Right atrium auricular region (tissue), 2 donors: ENCODE results near the gene RDX. TPM values are rescaled to one million over a fixed set of nuclear protein-coding genes. Genes with fewer than 3 reads are reported as not detected.

Experiments used
- DNase-seq: peaks from one replicate; pipeline ENCODE4 v3.0.0-alpha.2; 2019; ENCODE audit warnings: low spot score
- H3K27ac ChIP-seq, 2 donors: fragments of 200-600 bp; sonication (generic); 1 replicate in 1 of 2; 2 replicates in 1 of 2; pipeline ENCODE4 v1.5.1; 2016 to 2019
- H3K27me3 ChIP-seq, 2 donors: fragments of 200-600 bp; sonication (generic); one replicate each; pipeline versions ENCODE4 v1.5.1 to v1.6.0; 2017 to 2019
- H3K36me3 ChIP-seq: fragments of 200-600 bp; sonication (generic); one replicate; pipeline ENCODE4 v1.5.1; 2016
- H3K4me1 ChIP-seq, 2 donors: fragments of 200-600 bp; sonication (generic); one replicate each; pipeline versions ENCODE4 v1.5.1 to v1.6.0; 2017 to 2019
- H3K4me3 ChIP-seq, 2 donors: fragments of 200-600 bp; sonication (generic); 1 replicate in 1 of 2; 2 replicates in 1 of 2; pipeline ENCODE4 v1.5.1; 2017 to 2019; ENCODE audit warnings: mild to moderate bottlenecking in 1 of 2, moderate library complexity in 1 of 2
- H3K9me3 ChIP-seq, 2 donors: fragments of 200-600 bp; sonication (generic); one replicate each; pipeline ENCODE4 v1.5.1; 2019
- total RNA-seq, 2 donors: library from RNA; depleted of rRNA; stranded (reverse); fragments of >200 nt; gene quantifications; one replicate each; pipeline ENCODE4 v1.1.0, GENCODE V29; 2016
- TF ChIP-seq, protein P1 (sequence below), 2 donors: fragments of 200-600 bp; sonication (generic); IDR thresholded peaks; one replicate each; pipeline ENCODE4 v1.5.1; 2019; ENCODE audit warnings: antibody characterized with exemption in 2 of 2

The RDX gene
- total RNA-seq, 2 donors from 2014 or later: 58.8 to 78.5 TPM

- no peak overlapping the region for H3K4me3 ChIP-seq
- peaks cover 0 to 5% of the 10 kb centered on the region in 2 donors for H3K4me1 ChIP-seq
- no peak for DNase-seq
- H3K27me3 ChIP-seq: no peaks in the 10 kb centered on the region
- TF ChIP-seq, protein P1, sequence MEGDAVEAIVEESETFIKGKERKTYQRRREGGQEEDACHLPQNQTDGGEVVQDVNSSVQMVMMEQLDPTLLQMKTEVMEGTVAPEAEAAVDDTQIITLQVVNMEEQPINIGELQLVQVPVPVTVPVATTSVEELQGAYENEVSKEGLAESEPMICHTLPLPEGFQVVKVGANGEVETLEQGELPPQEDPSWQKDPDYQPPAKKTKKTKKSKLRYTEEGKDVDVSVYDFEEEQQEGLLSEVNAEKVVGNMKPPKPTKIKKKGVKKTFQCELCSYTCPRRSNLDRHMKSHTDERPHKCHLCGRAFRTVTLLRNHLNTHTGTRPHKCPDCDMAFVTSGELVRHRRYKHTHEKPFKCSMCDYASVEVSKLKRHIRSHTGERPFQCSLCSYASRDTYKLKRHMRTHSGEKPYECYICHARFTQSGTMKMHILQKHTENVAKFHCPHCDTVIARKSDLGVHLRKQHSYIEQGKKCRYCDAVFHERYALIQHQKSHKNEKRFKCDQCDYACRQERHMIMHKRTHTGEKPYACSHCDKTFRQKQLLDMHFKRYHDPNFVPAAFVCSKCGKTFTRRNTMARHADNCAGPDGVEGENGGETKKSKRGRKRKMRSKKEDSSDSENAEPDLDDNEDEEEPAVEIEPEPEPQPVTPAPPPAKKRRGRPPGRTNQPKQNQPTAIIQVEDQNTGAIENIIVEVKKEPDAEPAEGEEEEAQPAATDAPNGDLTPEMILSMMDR (IDR thresholded peaks at IDR 0.05): no peak
- no peak overlapping the region for H3K27ac ChIP-seq
- H3K9me3 ChIP-seq: no peaks in the 10 kb centered on the region
- H3K36me3 ChIP-seq: peaks cover 30% of the 10 kb centered on the region
Measured at GRCh38 chr11:110159476-110159875, 136.9 kb downstream of the RDX start.

DNA sequence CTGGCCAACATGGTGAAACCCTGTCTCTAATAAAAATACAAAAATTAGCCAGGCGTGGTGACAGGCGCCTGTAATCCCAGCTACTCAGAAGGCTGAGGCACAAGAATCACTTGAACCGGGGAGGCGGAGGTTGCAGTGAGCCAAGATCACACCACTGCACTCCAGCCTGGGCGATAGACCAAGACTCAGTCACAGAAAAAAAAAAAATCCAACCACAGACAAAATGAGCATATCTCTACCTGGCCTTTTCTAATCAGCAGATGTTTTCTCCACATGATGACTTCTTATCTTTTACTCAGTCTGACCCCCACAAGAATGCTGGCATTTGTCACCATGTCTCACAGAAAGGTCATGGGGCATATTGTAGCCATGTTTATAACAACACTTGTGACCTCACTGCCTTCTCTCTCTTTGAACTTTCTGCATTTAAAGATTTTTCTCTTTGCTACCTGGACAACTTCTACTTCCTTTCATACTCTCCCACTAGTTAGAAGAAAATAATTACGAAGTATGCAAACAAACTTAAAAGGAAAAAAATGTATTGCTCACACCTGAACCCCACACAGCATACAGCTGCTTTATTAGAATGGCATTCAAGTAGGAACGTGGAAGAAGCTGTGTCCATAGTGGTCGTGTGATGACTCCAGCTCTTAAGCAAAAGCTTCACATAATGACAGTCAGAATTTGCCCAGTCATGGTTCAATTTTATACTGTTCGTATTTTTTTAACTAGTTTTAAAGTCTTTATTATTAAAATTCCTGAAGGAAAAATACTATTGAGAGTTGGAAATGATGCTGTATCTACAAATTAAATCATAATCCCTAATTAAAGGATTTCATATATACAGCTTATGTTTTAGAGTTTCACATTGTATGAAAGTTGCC is 137.9 kb downstream of the RDX start:
- no peak for DNase-seq
- Histone ChIP-seq H3K4me3 (no peak overlapping the region), H3K27me3 (no peaks in the 10 kb centered on the region), H3K9me3 (no peaks in the 10 kb centered on the region), H3K27ac (no peak overlapping the region), H3K4me1 (peaks cover 0 to 5% of the 10 kb centered on the region in 2 donors), H3K36me3 (peaks cover 21% of the 10 kb centered on the region)
- TF ChIP-seq, protein P1 (IDR thresholded peaks at IDR 0.05): no peak

DNA sequence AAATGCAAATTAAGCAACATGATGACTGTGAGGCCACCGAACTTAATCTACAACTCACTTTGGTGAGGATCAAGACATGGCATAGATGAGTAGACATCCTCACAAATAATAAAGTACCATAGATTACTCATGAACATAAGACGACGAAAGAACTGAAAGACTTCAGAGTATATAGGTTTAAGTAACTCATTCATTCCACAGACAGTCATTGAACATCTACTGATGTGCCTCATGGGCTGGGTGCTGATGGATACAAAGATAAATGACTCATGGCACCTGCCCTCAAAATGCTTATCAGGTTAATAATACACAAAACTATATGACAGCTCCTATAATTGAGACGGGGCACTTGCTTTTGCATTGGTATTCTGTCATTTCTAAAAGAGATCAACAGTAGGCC is 139.9 kb downstream of the RDX start:
- no peak for DNase-seq
- Histone ChIP-seq H3K36me3 (peaks cover 13% of the 10 kb centered on the region), H3K4me3 (no peak overlapping the region), H3K27me3 (no peaks in the 10 kb centered on the region), H3K27ac (no peak overlapping the region), H3K4me1 (peaks cover 0 to 5% of the 10 kb centered on the region in 2 donors), H3K9me3 (no peaks in the 10 kb centered on the region)
- TF ChIP-seq, protein P1 (IDR thresholded peaks at IDR 0.05): no peak

- Histone ChIP-seq H3K9me3 (no peaks in the 10 kb centered on the region), H3K4me1 (peaks cover 0 to 14% of the 10 kb centered on the region in 2 donors), H3K36me3 (no peaks in the 10 kb centered on the region), H3K4me3 (no peak overlapping the region), H3K27me3 (no peaks in the 10 kb centered on the region), H3K27ac (no peak overlapping the region)
- no peak for DNase-seq
- TF ChIP-seq, protein P1 (IDR thresholded peaks at IDR 0.05): no peak
Measured at GRCh38 chr11:110153474-110153873, 142.9 kb downstream of the RDX start.

DNA sequence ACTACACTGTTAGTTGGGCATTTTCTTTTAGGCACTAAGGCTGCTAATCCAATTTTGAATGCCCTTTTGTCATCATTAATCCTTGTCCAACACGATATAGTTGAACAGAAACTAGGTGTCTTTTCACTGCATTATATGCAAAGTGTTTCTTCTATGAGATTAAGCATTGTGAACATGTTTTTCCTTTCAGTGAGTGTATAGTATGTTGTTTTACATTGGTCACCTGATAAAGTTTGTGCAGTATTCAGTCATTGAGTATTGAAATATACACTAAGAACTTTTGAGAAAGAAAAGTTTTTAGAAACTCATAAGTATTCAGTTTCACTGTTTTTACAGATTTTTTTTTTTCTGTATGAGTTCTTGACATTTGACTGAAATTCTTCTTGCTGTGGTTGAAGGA is 144.2 kb downstream of the RDX start:
- Histone ChIP-seq H3K9me3 (no peaks in the 10 kb centered on the region), H3K4me3 (no peak overlapping the region), H3K4me1 (peaks cover 0 to 22% of the 10 kb centered on the region in 2 donors), H3K27ac (no peak overlapping the region), H3K36me3 (no peaks in the 10 kb centered on the region), H3K27me3 (no peaks in the 10 kb centered on the region)
- DNase-seq: no peak
- TF ChIP-seq, protein P1 (IDR thresholded peaks at IDR 0.05): no peak
